Chondrocyte (in vitro differentiated cells): ENCODE data around the gene NADSYN1. TPM values are rescaled to one million over a fixed set of nuclear protein-coding genes. Genes with fewer than 3 reads are reported as not detected.

ENCODE experiments used
- DNase-seq: peaks from one replicate; pipeline ENCODE4 v3.0.0; 2021; ENCODE audit warnings: mixed read lengths, low spot score
- H3K27ac Mint-ChIP-seq: one replicate; pipeline ENCODE4 v1.8.0; 2021; ENCODE audit warnings: mild to moderate bottlenecking, moderate library complexity, mixed read lengths; ENCODE audit not compliant: unreplicated experiment
- H3K27me3 Mint-ChIP-seq: 2 replicates; pipeline ENCODE4 v1.8.0; 2021; ENCODE audit warnings: low read depth, mixed read lengths
- H3K36me3 Mint-ChIP-seq: 2 replicates; pipeline ENCODE4 v1.8.0; 2021; ENCODE audit warnings: low read depth, mixed read lengths
- H3K4me1 Mint-ChIP-seq: 2 replicates; pipeline ENCODE4 v1.8.0; 2021; ENCODE audit warnings: low read depth, mild to moderate bottlenecking, mixed read lengths
- H3K4me3 Mint-ChIP-seq: one replicate; pipeline ENCODE4 v1.8.0; 2021; ENCODE audit warnings: mild to moderate bottlenecking, moderate library complexity, mixed read lengths; ENCODE audit not compliant: unreplicated experiment
- H3K9me3 Mint-ChIP-seq: 2 replicates; pipeline ENCODE4 v1.8.0; 2021; ENCODE audit warnings: low read depth, mixed read lengths
- total RNA-seq: library from RNA; stranded (reverse); gene quantifications from 3 replicates; pipeline ENCODE4 v1.2.1, GENCODE V29; 2021
- TF ChIP-seq, protein P1 (sequence below): fragments of 200-600 bp; sonication (generic); IDR thresholded peaks from 2 replicates; pipeline ENCODE4 v1.5.0; 2021; ENCODE audit warnings: antibody characterized with exemption, mild to moderate bottlenecking, moderate library complexity

The NADSYN1 gene
- total RNA-seq, 1 donor from 2014 or later, result 38.8 TPM

DNA sequence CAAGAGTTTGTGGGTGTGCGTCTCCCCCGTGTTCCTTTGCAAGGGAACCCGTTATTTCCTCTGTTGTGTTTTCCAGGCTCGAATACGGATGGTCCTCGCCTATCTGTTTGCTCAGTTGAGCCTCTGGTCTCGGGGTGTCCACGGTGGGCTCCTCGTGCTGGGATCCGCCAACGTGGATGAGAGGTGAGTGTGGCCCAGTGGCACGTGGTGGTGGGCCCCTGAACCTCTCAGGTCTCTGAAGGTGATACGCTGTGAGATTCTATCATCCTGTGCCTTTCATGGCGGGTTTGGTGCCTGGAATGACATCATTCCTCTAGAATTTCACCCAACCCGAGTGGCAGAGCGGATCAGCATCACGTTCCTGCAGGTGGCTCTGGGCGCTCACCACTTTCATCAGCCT lies 32.5 kb downstream of the NADSYN1 start:
- TF ChIP-seq, protein P1, sequence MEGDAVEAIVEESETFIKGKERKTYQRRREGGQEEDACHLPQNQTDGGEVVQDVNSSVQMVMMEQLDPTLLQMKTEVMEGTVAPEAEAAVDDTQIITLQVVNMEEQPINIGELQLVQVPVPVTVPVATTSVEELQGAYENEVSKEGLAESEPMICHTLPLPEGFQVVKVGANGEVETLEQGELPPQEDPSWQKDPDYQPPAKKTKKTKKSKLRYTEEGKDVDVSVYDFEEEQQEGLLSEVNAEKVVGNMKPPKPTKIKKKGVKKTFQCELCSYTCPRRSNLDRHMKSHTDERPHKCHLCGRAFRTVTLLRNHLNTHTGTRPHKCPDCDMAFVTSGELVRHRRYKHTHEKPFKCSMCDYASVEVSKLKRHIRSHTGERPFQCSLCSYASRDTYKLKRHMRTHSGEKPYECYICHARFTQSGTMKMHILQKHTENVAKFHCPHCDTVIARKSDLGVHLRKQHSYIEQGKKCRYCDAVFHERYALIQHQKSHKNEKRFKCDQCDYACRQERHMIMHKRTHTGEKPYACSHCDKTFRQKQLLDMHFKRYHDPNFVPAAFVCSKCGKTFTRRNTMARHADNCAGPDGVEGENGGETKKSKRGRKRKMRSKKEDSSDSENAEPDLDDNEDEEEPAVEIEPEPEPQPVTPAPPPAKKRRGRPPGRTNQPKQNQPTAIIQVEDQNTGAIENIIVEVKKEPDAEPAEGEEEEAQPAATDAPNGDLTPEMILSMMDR, result no peak
- no peaks in the 10 kb centered on the region for H3K27me3 Mint-ChIP-seq
- H3K4me1 Mint-ChIP-seq, result peaks cover 10% of the 10 kb centered on the region
- no peaks in the 10 kb centered on the region for H3K9me3 Mint-ChIP-seq
- DNase-seq, result peak; percentile 68
- no peak overlapping the region for H3K4me3 Mint-ChIP-seq
- H3K36me3 Mint-ChIP-seq, result peaks cover 49% of the 10 kb centered on the region
- H3K27ac Mint-ChIP-seq, result no peak overlapping the region

DNA sequence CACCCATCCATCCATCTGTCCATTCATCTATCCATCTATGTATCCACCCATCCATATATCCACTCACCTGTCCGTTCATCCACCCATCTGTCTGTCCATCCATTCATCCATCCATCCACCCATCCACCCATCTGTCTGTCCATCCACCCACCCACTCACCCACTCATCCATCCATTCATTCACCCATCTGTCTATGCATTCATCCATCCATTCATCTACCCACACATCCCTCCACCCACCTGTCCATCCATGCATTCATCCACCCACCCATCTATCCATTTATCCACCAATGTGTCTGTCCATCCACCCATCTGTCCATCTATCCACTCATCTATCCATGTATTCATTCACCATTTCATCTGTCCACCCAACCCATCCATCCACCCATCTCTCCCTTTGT lies 33.3 kb downstream of the NADSYN1 start:
- TF ChIP-seq, protein P1, result no peak
- Mint-ChIP-seq H3K27ac (no peak overlapping the region), H3K27me3 (no peaks in the 10 kb centered on the region), H3K4me3 (no peak overlapping the region), H3K4me1 (peaks cover 10% of the 10 kb centered on the region), H3K9me3 (no peaks in the 10 kb centered on the region), H3K36me3 (peaks cover 52% of the 10 kb centered on the region)
- no peak for DNase-seq

DNA sequence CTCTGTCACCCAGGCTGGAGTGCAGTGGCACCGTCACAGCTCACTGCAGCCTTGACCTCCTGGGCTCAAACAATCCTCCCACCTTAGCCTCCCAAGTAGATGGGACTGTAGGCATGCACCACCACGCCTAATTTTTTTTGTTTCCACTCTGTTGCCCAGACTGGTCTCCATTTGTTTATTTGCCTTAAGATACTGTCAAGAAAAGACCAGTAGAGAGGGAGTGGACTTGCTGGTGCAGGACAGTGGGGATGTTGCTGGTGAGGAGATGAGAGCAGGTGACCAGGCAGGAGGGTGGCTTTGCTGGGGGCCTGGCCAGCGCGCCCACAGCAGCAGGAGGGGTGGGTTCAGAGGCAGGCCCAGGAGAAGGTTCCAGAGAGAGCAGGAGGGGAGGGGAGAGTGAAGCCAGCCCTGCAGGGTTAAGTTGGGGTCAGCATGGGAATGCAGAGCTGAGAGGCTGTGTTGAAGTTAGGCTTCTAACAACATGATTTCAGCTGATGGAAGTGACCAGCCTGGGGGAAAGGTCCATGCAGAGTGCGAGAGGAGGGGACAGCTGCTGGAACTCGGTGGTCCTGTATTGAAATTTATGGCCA lies 35.8 kb downstream of the NADSYN1 start:
- TF ChIP-seq, protein P1, result no peak
- peak; percentile 41 for DNase-seq
- Mint-ChIP-seq H3K36me3 (peaks cover 55% of the 10 kb centered on the region), H3K9me3 (no peaks in the 10 kb centered on the region), H3K4me1 (peaks cover 10% of the 10 kb centered on the region), H3K4me3 (no peak overlapping the region), H3K27me3 (no peaks in the 10 kb centered on the region), H3K27ac (no peak overlapping the region)

DNA sequence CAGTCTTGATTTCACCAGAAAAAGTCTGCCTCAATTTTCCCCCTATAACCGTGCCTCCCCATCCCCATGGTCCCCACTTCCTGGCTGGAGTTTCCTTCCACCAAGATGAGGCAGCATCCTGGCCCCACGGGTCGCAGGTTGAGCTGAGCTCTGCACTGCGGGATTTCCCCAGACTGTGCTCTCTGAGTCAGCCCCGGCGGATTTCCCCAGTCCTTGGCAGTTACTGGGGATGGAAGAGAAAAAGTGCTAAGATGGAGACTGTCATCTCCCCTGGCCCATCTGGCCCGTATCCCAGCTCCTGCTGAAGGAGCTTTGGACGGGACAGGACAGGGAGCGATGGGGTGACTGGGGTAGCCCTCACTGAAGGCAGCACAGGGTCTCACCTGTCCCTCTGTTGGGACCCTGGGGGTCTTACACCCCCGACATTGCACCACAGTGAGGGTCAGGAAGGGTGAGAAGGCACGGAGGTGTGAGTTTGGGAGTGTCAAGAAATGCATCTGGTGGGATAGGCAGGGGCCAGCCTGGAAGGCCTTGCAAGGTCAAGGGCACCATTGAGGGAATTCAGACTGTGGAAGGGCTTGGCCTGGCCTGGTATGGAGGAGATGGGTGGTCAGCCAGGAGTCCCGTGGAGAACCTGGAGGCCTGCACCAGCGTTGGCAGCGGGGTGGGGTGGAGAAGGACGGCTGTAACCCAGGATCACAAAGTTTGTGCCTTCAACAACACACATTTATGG lies 36.5 kb downstream of the NADSYN1 start:
- H3K27ac Mint-ChIP-seq, result no peak overlapping the region
- H3K36me3 Mint-ChIP-seq, result peaks cover 53% of the 10 kb centered on the region
- peaks cover 10% of the 10 kb centered on the region for H3K4me1 Mint-ChIP-seq
- no peak overlapping the region for H3K4me3 Mint-ChIP-seq
- H3K27me3 Mint-ChIP-seq, result no peaks in the 10 kb centered on the region
- TF ChIP-seq, protein P1, result no peak
- peak; percentile 84 for DNase-seq
- H3K9me3 Mint-ChIP-seq, result no peaks in the 10 kb centered on the region

DNA sequence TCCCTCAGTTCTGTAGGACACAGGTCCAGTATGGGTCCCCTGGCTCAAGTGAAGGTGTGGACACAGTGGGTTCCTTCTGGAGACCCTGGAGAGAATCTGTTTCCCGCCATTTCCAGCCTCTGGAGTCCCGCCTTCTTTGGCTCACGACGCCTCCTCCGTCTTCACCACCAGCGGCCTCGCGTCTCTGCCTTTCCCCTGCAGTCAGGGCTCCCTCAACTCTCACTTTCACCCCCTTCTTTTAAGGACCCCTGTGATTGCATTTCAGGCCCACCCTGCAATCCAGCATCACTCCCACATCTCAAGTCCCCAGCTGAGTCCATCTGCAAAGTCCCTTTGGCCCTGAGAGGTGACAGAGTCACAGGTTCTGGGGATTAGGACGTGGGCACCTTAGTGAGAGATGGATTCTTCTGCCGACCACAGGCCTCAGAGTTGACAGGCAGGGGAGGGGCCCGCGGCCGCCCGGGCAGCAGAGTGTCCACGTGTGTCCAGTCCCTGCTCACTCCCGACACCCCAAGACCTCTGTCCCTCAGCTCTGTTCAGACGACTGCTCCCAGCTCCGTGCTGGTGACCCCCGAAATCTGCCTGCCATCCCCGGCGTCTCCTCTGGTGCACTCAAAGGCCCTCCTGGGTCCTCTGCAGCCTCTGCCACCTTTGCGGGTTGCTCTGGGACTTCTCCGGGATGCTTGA lies 37.2 kb downstream of the NADSYN1 start:
- H3K27me3 Mint-ChIP-seq, result no peaks in the 10 kb centered on the region
- DNase-seq, result peak; percentile 79
- TF ChIP-seq, protein P1, result no peak
- H3K4me1 Mint-ChIP-seq, result peaks cover 10% of the 10 kb centered on the region
- H3K27ac Mint-ChIP-seq, result no peak overlapping the region
- H3K9me3 Mint-ChIP-seq, result no peaks in the 10 kb centered on the region
- H3K36me3 Mint-ChIP-seq, result peaks cover 54% of the 10 kb centered on the region
- H3K4me3 Mint-ChIP-seq, result no peak overlapping the region
